CD14-positive monocyte (primary cell): ENCODE measurements around the gene SLC44A4. TPM values are rescaled to one million over a fixed set of nuclear protein-coding genes. Genes with fewer than 3 reads are reported as not detected.

Experiments used
- DNase-seq, 3 donors: peaks; one replicate each; pipeline ENCODE4 v3.0.0-alpha.2; 2011 to 2022
- H2AFZ ChIP-seq: 2 replicates; pipeline ENCODE4 v1.6.0; 2012; ENCODE audit warnings: mild to moderate bottlenecking, low read depth, low read length, inconsistent platforms; ENCODE audit not compliant: insufficient read depth, poor library complexity, severe bottlenecking
- H3K27ac ChIP-seq, 2 donors: 1 replicate in 1 of 2; 2 replicates in 1 of 2; pipeline ENCODE4 v1.5.1; 2012 to 2013; ENCODE audit warnings: low read length in 2 of 2, control low read depth in 1 of 2, inconsistent platforms in 1 of 2, low read depth in 1 of 2, mild to moderate bottlenecking in 1 of 2
- H3K27me3 ChIP-seq, 2 donors: one replicate each; pipeline versions ENCODE4 v1.6.0 to v1.6.1; 2011 to 2013; ENCODE audit warnings: low read length in 2 of 2; ENCODE audit not compliant: control insufficient read depth in 2 of 2, insufficient read depth in 2 of 2
- H3K36me3 ChIP-seq, 2 donors: replicated peaks in 1 of 2; 1 replicate in 1 of 2; 2 replicates in 1 of 2; pipeline versions ENCODE4 v1.5.1 to v1.6.1; 2012 to 2013; ENCODE audit warnings: low read length in 2 of 2, control low read depth in 1 of 2, inconsistent platforms in 1 of 2, mild to moderate bottlenecking in 1 of 2; ENCODE audit not compliant: insufficient read depth in 2 of 2, control insufficient read depth in 1 of 2
- H3K4me1 ChIP-seq, 2 donors: 1 replicate in 1 of 2; 2 replicates in 1 of 2; pipeline versions ENCODE4 v1.5.1 to v1.6.1; 2012 to 2013; ENCODE audit warnings: low read length in 2 of 2, control low read depth in 1 of 2, inconsistent platforms in 1 of 2, mild to moderate bottlenecking in 1 of 2, moderate library complexity in 1 of 2; ENCODE audit not compliant: insufficient read depth in 2 of 2, control insufficient read depth in 1 of 2
- H3K4me2 ChIP-seq: replicated peaks from 2 replicates; pipeline ENCODE3; 2012; ENCODE audit warnings: low read length, moderate library complexity, mild to moderate bottlenecking; ENCODE audit not compliant: poor library complexity, severe bottlenecking; ENCODE audit errors: extremely low read depth
- H3K4me3 ChIP-seq, 3 experiments: fragments of 200-600 bp in 1 of 3; sonication (generic) in 1 of 3; replicated peaks in 1 of 3; 1 replicate in 2 of 3; 2 replicates in 1 of 3; pipeline ENCODE4 v1.5.1; 2011 to 2013; ENCODE audit warnings: low read length in 3 of 3, mild to moderate bottlenecking in 3 of 3, control low read depth in 2 of 3, low read depth in 2 of 3, inconsistent platforms in 1 of 3, moderate library complexity in 1 of 3
- H3K79me2 ChIP-seq: 2 replicates; pipeline ENCODE4 v1.6.0; 2012; ENCODE audit warnings: mild to moderate bottlenecking, control low read depth, inconsistent platforms, low read length, moderate library complexity; ENCODE audit not compliant: insufficient read depth
- H3K9ac ChIP-seq: 2 replicates; pipeline ENCODE4 v1.6.0; 2017; ENCODE audit warnings: low read length, mild to moderate bottlenecking; ENCODE audit not compliant: insufficient read depth, poor library complexity, severe bottlenecking
- H3K9me3 ChIP-seq, 2 donors: replicated peaks in 1 of 2; 1 replicate in 1 of 2; 2 replicates in 1 of 2; pipeline versions ENCODE4 v1.5.1 to v1.6.1; 2012 to 2013; ENCODE audit warnings: low read length in 2 of 2, control low read depth in 1 of 2; ENCODE audit not compliant: control insufficient read depth in 1 of 2, insufficient read depth in 1 of 2
- H4K20me1 ChIP-seq: 2 replicates; pipeline ENCODE4 v1.6.0; 2012; ENCODE audit warnings: mild to moderate bottlenecking, low read length, control low read depth, moderate library complexity; ENCODE audit not compliant: insufficient read depth
- H3K27ac Mint-ChIP-seq, 7 donors: one replicate each; pipeline ENCODE4 v1.8.0; 2020; ENCODE audit warnings: mild to moderate bottlenecking in 7 of 7, mixed read lengths in 7 of 7, moderate library complexity in 6 of 7, inconsistent platforms in 2 of 7
- H3K27me3 Mint-ChIP-seq, 3 donors: one replicate each; pipeline ENCODE4 v1.8.0; 2021 to 2022; ENCODE audit warnings: low read depth in 3 of 3, mild to moderate bottlenecking in 3 of 3, mixed read lengths in 3 of 3, moderate library complexity in 3 of 3, inconsistent platforms in 1 of 3
- H3K36me3 Mint-ChIP-seq, 2 donors: one replicate each; pipeline ENCODE4 v1.8.0; 2020; ENCODE audit warnings: mixed read lengths in 2 of 2, inconsistent platforms in 1 of 2, mild to moderate bottlenecking in 1 of 2
- H3K4me1 Mint-ChIP-seq: one replicate; pipeline ENCODE4 v1.8.0; 2020; ENCODE audit warnings: mild to moderate bottlenecking, mixed read lengths
- H3K4me3 Mint-ChIP-seq, 2 donors: one replicate each; pipeline ENCODE4 v1.8.0; 2020; ENCODE audit warnings: mild to moderate bottlenecking in 2 of 2, mixed read lengths in 2 of 2, moderate library complexity in 1 of 2
- H3K9me3 Mint-ChIP-seq, 7 donors: one replicate each; pipeline ENCODE4 v1.8.0; 2020 to 2022; ENCODE audit warnings: mixed read lengths in 7 of 7, mild to moderate bottlenecking in 6 of 7, moderate library complexity in 6 of 7, inconsistent platforms in 2 of 7
- CTCF ChIP-seq: fragments of 200-600 bp; IDR thresholded peaks from one replicate; pipeline ENCODE4 v1.8.0; 2022; ENCODE audit warnings: antibody characterized with exemption, mild to moderate bottlenecking
- WGBS: methylation state at CpG from one replicate; pipeline ENCODE4 v1.1.5; 2013; ENCODE audit warnings: missing lambda C conversion rate; ENCODE audit not compliant: insufficient coverage; 5-methylcytosine and 5-hydroxymethylcytosine counted together
- intact Hi-C, 2 donors: fragments of 100-400 bp; cut with micrococcal nuclease; formaldehyde crosslinking; loops; one replicate each; pipeline versions ENCODE4 v1.15.0 to v1.15.1; 2023
- polyA plus RNA-seq, 3 donors: library from polyadenylated mRNA; depleted of rRNA in 1 of 3; unstranded in 2 of 3; stranded (reverse) in 1 of 3; fragments of 300-500 nt in 2 of 3; fragments of >200 nt in 1 of 3; fragmentation: Illumina TruSeq in 2 of 3; gene quantifications; 1 replicate in 2 of 3; 2 replicates in 1 of 3; pipeline ENCODE4 v1.2.3, GENCODE V29; 2012 to 2021

Gene SLC44A4
- polyA plus RNA-seq, 3 donors, result 0.09 TPM; not detected in 2

GRCh38 chr6:31901415-31901952, 22.7 kb upstream of the SLC44A4 start:
- Histone ChIP-seq H4K20me1 (no peaks in the 10 kb centered on the region), H3K4me3 (peak overlapping the region; percentile 56 to 77 (median 71)), H3K36me3 (no peaks in the 10 kb centered on the region), H2AFZ (peak overlapping the region; percentile 80), H3K9me3 (no peaks in the 10 kb centered on the region), H3K4me1 (peaks cover 43 to 58% of the 10 kb centered on the region in 2 donors), H3K27me3 (no peaks in the 10 kb centered on the region), H3K79me2 (peaks cover 16% of the 10 kb centered on the region), H3K27ac (peak overlapping the region in 1 of 2 donors; percentile 40), H3K4me2 (peak overlapping the region; percentile 93), H3K9ac (peak overlapping the region; percentile 62)
- Mint-ChIP-seq H3K36me3 (peaks cover 0 to 1% of the 10 kb centered on the region in 2 donors), H3K4me1 (peaks cover 42% of the 10 kb centered on the region), H3K27ac (peak overlapping the region in 1 of 7 donors; percentile 18), H3K9me3 (peaks cover 0 to 2% (median 0%) of the 10 kb centered on the region in 7 donors), H3K27me3 (peaks cover 4 to 26% (median 15%) of the 10 kb centered on the region in 3 donors), H3K4me3 (peak overlapping the region; percentile 63 to 84)
- intact Hi-C loops, result no loop called here
- peak in 2 of 3 donors; percentile 22 to 37 for DNase-seq
- TF ChIP-seq CTCF, result no peak
- WGBS, result no CpG with 5 or more reads among the region's 45 CpGs

- H3K79me2 ChIP-seq, result peaks cover 17% of the 10 kb centered on the region
- peaks cover 0 to 3% of the 10 kb centered on the region in 2 donors for H3K36me3 ChIP-seq
- peak overlapping the region; percentile 63 to 84 for H3K4me3 Mint-ChIP-seq
- 77% methylated on average over 26 of the region's 29 CpGs for WGBS
- peak overlapping the region in 1 of 7 donors; percentile 18 for H3K27ac Mint-ChIP-seq
- H3K9me3 ChIP-seq, result no peaks in the 10 kb centered on the region
- no peak for DNase-seq
- H3K9ac ChIP-seq, result peak overlapping the region; percentile 62
- H3K27me3 Mint-ChIP-seq, result peaks cover 4 to 20% (median 10%) of the 10 kb centered on the region in 3 donors
- no peak for TF ChIP-seq CTCF
- peak overlapping the region; percentile 80 for H2AFZ ChIP-seq
- H3K4me1 Mint-ChIP-seq, result peaks cover 47% of the 10 kb centered on the region
- intact Hi-C loops, result no loop called here
- peaks cover 44 to 62% of the 10 kb centered on the region in 2 donors for H3K4me1 ChIP-seq
- no peaks in the 10 kb centered on the region for H3K36me3 Mint-ChIP-seq
- H4K20me1 ChIP-seq, result no peaks in the 10 kb centered on the region
- H3K27ac ChIP-seq, result no peak overlapping the region
- peak overlapping the region; percentile 93 for H3K4me2 ChIP-seq
- H3K4me3 ChIP-seq, result peak overlapping the region in 2 of 3 experiments; percentile 56 to 77
- H3K9me3 Mint-ChIP-seq, result peaks cover 0 to 2% (median 0%) of the 10 kb centered on the region in 7 donors
- no peaks in the 10 kb centered on the region for H3K27me3 ChIP-seq
Measured at GRCh38 chr6:31900917-31901414, 22.2 kb upstream of the SLC44A4 start.
